GM19455 (cell line): ENCODE results near the gene SCYGR3.

Source experiments
- ATAC-seq: cut with Tn5 transposase; IDR thresholded peaks from one replicate; pipeline ENCODE4 v1.9.1; 2021; ENCODE audit not compliant: unreplicated experiment

Gene SCYGR3, protein sequence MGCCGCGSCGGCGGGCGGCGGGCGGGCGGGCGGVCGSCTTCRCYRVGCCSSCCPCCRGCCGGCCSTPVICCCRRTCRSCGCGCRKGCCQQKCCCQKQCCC

DNA sequence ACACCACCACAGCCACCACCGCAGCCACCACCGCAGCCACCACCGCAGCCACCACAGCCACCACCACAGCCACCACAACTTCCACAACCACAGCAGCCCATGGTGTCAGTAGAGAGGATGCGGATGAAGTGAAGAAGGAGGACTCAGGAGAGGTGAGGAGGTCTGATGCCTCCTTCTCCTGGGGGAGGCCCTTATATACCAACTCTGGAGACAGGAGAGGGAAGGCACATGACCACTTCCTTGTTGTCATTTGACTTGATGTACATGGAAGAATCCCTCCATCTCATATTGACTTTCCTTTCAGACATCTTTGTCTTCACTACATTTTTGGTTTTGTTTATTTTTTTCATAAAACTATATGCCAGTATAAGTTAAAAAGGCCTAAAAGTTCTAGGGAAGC is at the start of gene SCYGR3:
Gene SCYGR3, minus strand, starts transcription at position 101 of the 400 bp plus-strand sequence. Its CDS starts 0 bp downstream, at position 101.
- no peak for ATAC-seq

GRCh38 chr2:227661827-227662226 is 47.2 kb upstream of the SCYGR3 start:
- ATAC-seq: no peak

DNA sequence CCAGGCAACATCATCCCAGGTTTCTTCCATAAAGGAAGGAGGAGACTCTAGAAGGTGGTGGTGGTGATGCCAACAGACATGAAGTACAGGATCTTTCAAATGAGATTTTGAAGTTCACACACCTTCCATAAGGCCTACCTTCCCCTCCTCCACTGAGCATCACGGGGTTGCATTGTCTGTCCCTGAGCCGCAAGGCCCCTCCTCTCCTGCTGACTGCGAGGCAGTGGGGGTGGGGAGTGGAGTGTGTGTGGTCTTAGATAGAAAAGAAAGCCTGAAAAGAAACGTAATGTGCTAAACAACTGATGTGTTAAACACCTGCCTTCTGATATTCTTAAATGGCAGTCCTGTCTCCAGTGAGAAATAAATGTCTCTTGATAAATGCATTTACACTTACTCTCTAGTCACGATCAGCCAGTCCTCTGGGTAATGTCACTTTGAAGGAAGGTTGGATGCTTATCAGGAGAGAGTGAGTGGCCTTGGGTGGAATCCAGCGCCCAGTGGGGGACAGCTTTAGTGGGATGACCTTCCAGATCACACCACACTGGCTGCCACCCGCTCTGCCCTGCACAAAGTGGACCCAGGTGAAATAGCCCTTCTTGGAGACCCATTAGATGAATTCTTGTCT is 46.5 kb upstream of the SCYGR3 start:
- ATAC-seq: no peak

GRCh38 chr2:227657199-227657845 is 42.7 kb upstream of the SCYGR3 start:
- ATAC-seq: no peak

DNA sequence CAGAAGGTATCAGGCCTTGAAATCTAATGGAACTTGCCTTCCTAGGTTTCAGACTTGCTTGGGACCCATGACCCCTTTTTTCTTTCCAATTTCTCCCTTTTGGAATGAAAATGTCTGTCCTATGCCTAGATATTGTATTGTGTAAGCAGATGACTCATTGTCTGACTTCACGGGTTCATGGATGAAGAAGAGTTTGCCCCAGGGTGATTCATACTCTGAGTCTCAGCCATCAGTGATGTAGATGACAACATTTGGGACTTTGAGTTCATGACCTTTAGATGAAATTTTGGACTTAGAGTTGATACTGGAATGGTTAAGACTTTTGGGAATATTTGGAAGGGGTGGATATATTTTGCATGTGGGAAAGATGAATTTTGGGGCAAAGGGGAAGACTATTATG is 40.8 kb upstream of the SCYGR3 start:
- ATAC-seq: no peak

DNA sequence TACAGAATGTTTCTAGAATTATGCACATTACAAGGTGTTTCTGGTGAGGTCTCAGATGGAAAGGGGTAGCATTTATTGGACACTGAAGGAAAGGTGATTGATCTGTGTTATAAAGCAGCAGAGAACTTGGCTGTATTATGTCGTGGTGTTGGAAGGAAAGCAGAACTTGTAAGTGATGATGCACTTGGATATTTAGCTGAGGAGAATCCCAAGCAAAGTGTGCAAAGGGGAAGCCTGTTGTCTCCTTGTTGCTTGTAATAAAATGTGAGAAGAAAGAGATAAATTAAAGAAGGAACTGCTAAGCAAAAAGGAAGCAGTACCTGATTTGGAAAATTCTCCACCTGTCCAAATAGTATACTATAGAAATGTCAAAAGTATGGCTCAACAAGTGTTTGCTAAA is 39.8 kb upstream of the SCYGR3 start:
- ATAC-seq: no peak

DNA sequence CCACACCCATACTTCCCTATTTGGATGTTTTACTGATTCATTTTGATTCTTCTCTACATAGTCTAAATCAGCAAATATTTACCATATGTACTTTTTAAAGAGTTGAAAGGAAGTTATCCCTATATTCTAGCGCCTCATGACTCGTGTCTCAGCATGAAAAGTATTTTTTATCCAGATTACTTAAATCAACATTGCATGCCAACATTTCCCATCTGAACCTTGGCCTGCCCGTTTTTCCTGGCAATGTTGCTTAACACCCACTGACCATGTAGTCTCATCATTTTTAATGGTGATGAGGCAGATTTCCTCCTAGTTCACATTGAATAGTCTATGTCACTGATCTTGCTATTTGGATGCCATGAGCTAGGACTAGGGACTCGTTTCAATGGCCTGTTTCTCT is 38.8 kb upstream of the SCYGR3 start:
- ATAC-seq: no peak

- no peak for ATAC-seq
These were observed 29.4 kb upstream of the SCYGR3 start for GRCh38 chr2:227643990-227644551.

DNA sequence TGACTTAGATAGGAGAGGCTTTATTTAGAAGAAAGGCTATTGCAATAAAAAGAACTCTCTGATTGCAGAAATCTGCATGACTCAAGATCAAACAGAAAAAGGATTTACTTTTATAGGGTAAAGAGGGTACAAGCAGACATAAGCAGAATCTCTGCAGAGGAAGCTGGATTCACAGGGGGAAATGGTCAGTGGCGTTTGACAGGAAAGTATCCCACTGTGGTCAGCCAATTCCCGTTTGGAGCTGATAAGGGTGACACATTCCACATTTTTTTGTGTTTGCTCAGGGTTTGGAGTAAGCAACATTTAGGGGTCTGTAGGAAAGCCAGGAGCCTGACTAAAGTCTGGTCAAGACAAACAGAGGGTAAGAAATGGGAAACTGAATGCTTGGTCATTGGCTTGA is 28.0 kb upstream of the SCYGR3 start:
- no peak for ATAC-seq

DNA sequence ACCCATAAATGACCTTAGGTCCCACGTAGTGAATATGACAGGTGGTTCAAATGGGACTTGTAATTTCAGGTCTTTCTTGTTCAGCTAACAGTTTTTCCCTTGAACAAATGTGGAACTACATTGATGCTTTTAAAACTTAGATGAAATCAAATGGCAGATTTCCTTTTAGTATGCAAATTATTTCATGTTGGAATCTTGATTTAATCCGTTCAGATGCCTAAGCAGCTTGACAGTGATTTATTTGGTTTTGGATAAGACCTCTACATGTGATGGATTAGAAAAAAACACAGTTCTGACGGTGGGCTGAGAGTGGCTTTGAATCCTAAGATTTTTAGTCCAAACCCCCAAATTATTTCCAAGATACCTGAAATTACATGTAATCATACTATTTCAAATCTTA is 19.6 kb upstream of the SCYGR3 start:
- ATAC-seq: no peak

DNA sequence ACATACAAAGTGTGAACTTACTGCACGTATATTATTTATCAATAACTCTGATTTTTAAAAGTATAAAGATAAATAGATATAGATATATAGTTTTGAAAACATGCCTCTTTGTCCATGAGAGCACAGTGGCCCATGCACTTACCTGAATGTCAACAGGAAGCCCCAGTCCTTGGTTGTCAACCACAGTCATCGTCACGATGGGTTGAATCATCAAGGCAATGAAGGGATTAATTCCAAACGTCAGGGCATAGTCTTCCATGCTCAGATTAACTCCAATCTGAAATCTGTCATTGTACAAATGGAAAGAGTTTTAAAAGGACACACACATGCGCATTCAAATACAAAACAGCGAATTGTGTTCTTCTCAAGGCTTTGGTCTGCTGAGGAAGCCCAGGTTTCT is 18.2 kb upstream of the SCYGR3 start:
- no peak for ATAC-seq

GRCh38 chr2:227630322-227630721 is 15.7 kb upstream of the SCYGR3 start:
- no peak for ATAC-seq

DNA sequence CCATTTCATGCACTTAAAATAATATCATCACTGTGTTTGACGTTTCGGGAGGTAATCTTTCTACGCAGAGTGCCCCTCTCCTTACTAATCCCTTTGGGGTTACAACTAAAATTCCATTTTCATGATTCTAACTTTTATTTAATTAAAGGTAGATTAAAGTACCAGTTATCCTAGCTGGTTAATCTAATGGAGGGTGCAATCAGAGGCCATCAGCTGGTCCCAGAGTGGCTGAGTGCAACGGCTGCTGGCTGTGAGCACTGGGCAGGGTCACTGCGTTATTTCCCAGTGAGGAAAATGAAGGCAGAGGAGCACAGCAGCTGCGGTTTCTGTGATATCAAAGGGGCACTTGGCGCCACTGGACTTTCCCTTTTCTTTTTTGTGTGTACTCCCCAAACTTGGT is 14.8 kb upstream of the SCYGR3 start:
- no peak for ATAC-seq

GRCh38 chr2:227627769-227628168 is 13.1 kb upstream of the SCYGR3 start:
- ATAC-seq: peak; percentile 96

DNA sequence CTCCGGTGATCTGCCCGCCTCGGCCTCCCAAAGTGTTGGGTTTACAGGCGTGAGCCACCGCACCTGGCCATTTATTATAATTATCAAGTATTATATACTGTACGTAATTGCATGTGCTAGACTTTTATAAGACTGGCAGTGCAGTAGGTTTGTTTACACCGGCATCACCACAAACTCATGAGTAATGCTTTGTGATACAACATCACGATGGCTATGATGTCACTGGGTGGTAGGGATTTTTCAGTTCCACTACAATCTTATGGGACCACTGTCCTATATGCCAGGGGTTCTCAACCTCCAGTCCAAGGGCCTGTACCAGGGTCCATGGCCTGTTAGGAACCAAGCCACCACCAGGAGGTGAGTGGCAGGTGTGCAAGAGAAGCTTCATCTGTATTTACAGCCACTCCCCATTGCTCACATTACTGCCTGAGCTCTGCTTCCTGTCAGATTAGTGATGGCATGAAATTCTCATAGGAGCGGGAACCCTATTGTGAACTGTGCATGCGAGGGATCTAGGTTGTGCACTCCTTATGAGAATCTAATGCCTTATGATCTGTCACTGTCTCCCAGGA is 12.0 kb upstream of the SCYGR3 start:
- ATAC-seq: no peak

GRCh38 chr2:227625420-227625819 is 10.8 kb upstream of the SCYGR3 start:
- no peak for ATAC-seq

- no peak for ATAC-seq
These were observed 8.6 kb upstream of the SCYGR3 start for GRCh38 chr2:227623226-227623625.

GRCh38 chr2:227617316-227618230 is 2.9 kb upstream of the SCYGR3 start, which contains the start of gene SCYGR4:
Gene SCYGR4 (plus strand): TSS chr2:227617498. CDS start chr2:227617498, 0 bp downstream.
- ATAC-seq: no peak

- ATAC-seq: no peak
These were observed 2.0 kb upstream of the SCYGR3 start for GRCh38 chr2:227616631-227617030.

GRCh38 chr2:227615906-227616305 is 1.3 kb upstream of the SCYGR3 start:
- ATAC-seq: no peak

DNA sequence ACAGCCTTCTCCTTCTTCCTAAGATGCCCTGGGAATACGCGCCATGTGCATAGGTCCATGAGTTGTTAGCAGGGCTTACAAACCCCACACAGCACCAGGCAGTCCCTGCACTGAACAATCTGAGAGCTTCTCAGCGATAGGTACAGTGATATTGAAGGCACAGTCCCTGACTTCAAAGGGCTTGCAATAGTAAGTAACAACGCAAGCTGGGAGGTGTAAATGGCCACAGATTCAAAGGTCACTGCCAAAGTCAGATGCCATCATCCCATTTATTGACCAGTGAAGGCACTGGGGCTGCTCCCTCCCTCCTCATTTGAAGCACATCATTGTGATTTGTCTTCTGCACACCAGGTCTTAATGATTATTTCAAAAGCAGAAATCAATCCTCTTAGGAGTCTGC is 541 bp upstream of the SCYGR3 start:
- no peak for ATAC-seq
